Stimulated activated CD4-positive, alpha-beta T cell treated with anti-CD3 and anti-CD28 coated beads, Interleukin-15, amount 100 ng/mL, for 48 hours (primary cell): ENCODE data around the gene EXOC7.

Experiments
- DNase-seq, 2 donors: peaks; one replicate each; pipeline ENCODE4 v3.0.0-alpha.2; 2020; ENCODE audit warnings: low read depth in 2 of 2

EXOC7 gene

GRCh38 chr17:76040376-76040775 lies 63.2 kb downstream of the EXOC7 start:
- DNase-seq, result no peak

DNA sequence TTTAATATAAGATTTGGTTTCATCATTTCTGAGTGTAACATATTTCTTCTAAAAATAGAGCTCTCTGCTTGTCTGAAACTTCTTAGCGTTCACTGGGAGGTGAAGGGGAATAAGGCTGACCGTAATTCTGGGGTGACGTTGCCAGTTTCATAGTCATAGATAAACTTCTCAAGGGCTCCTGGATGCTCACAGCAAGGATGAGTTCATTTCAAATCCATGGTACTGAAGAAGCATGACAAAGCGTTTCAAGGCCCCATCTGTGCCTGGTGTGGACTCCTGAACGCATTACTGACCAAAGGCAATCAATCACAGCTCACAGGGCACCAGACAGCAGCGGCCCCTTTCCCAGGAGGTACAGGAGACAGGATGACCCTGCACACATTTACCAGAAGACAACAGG lies 64.5 kb downstream of the EXOC7 start:
- DNase-seq, result no peak

DNA sequence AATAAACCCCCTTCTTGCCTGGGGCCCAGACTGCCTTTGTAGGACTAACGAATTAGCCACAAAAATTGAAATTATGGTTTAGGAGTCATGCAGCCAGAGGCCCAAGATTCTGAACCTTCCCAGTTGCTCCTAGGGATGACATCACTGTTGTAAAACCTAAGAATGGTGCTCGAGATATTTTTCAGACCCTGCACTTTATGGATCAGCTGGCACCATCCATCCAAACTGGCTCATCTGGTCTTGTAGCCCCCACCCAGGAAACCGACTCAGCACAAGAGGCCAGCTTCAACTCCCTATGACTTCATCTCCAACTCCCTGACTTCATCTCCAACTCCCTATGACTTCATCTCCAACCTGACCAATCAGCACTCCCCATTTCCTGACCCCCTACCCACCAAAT lies 65.5 kb downstream of the EXOC7 start:
- DNase-seq, result no peak

DNA sequence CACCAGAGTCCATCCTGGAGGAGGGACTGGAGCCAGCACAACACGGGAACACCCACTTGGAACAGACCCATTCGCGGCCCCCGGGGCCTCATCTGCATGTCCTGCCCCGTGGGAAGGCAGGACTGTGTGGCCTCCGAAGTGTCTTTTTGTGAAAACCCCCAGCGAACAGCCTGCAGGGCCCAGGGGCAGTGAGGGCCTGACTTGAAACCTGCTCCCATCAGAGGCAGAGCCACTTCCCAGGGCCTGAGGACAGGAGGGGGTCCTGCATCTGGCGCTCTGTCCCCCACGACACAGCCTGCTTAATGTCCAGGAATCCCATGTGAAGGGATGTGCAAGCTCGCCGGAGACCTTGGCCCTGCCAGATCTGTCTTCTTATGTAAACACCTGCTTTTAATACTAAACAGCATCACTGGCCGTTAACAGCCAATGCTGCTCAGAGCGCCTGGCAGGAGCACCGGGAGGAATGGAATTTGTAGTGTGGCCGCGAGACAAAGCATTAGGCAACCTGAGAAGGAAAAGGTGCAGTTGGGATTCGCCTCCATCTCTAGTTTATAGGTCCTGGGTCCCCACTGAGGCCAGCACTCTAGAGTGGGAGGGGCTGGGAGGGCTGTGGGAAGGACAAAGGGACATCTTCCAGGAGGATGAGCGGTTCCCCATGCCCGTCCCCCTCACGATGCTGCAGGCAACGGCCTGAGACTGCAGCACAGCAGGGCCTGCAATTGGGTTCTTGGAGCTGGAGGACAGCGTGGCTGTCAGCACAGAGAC lies 66.9 kb downstream of the EXOC7 start:
- DNase-seq, result no peak

DNA sequence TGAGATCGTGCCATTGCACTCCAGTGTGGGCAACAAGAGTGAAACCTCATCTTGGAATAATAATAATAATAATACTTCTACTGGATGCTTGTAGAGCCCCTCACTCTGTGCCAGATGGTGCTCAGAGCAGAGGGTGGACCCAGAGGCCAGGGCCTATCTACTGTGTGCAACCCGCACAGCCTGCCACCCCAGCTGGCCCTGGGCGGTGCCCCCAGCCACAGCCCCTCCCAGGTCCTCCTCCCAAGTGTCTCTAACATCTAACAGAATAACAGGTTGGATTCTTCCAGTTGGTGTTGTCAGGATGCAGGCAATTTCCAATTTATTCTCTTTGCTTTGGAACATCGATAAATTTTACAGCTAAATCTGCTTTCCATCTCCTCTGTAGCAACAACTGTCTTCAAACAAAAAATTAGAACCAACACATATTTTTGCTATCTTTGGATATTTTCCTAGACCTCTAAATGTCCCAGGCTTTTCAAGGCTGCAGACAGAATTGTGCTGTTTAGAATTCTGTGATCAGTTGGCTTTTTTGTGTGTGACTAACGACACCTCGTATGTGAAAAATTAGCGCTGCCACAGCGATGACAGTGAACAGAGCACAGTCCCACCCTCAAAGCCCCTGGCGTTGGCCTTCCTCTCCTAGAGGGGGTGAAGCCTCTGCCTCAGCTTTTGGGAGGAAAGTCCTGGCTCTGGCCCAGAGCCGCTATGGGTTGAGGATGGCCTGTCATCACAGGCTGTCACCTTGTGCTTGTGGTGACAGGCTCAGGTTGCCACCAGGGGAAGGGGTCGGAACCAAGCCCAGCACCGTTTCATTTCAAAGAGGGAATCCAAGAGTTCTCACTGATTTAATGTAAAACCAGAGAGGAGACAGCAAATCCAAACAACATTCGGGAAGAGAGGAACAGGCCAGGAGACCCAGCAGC lies 68.9 kb downstream of the EXOC7 start:
- DNase-seq, result no peak

- no peak for DNase-seq
Observed at GRCh38 chr17:76033139-76033538, 70.4 kb downstream of the EXOC7 start.

DNA sequence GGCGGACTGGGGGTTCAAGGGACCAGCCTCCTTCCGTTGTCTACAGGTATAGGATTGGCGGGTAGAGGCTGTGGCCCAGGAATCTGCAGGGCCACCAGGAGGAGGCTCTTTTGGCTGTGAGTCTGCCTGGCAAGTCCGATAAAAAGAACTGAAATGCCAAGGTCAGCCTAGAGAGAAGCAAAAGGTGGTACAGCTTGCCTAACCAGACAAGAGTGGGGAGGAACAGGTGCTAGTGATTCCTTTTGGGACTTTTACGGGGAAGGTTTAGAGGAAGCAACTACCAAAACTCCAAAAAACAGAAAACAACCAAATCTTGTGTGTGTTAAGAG lies 70.8 kb downstream of the EXOC7 start:
- DNase-seq, result no peak

DNA sequence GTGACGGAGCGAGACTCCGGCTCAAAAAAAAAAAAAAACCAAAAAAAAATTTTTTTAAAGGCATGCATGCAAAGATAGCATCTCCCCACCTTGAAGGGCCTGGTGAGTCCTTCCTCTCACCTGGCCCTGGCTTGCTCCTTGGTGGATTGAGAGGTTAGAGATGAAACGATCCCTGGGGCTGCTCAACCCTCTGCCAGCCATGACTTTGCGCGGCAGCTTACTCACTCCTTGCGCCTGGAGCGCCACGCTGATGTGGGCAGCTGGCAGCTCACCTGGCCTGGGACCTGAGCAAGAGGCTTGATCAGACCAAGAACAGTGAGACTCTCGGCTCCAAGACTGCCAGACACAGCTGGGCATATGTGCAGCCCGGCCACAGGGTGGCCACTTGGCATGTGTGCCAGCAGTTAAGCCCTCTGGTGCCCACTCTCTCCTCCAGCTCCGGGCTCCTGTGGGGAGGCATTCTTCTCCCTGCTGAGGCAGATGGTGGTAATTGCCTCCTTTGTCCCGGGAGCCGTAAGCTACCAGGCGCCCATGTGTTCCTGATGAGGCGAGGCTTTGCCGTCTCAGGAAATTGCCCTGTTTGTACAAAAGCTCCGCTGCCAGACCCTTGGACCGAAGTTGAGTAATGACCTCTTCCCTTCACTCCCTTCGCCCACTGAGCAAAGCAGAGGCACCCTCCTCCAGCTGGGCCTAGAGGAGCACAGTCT lies 71.4 kb downstream of the EXOC7 start:
- no peak for DNase-seq
